Astrocyte of the cerebellum (primary cell): ENCODE results near the gene RBM23.

ENCODE experiments used
- DNase-seq: peaks from one replicate; pipeline ENCODE4 v3.0.0-alpha.2; 2011; ENCODE audit warnings: low read depth
- H3K4me3 ChIP-seq: 2 replicates; pipeline ENCODE4 v1.5.1; 2011; ENCODE audit warnings: mild to moderate bottlenecking, low read depth, low read length, moderate library complexity
- CTCF ChIP-seq: IDR thresholded peaks from 2 replicates; pipeline ENCODE4 v1.5.1; 2012; ENCODE audit warnings: low read length, low read depth, moderate library complexity, mild to moderate bottlenecking; ENCODE audit errors: missing control alignments
- in situ Hi-C: cut with HindIII; loops from 2 replicates; pipeline ENCODE4 v1.10.0; 2017; ENCODE audit warnings: low sequenced_read_pairs

RBM23 gene

DNA sequence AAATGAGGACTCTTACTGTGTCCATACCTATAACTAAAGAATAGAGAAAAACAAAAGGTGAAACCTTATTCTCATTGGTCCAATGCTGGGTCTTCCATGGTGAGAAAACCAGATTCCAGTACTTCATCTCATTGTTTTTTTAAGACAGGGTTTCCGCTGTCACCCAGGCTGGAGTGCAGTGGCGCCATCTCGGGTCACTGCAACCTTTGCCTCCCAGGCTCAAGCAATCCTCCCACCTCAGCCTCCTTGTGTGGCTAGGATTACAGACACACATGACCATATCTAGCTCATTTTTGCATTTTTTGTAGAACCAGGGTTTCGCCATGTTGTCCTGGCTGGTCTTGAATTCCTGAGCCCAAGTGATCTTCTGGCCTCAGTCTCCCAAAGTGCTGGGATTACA lies 13.3 kb downstream of the RBM23 start:
- no peak for TF ChIP-seq CTCF
- DNase-seq = no peak
- H3K4me3 ChIP-seq = no peak overlapping the region
- in situ Hi-C loops = no loop called here

- DNase-seq = no peak
- H3K4me3 ChIP-seq = no peak overlapping the region
- in situ Hi-C loops = no loop called here
- no peak for TF ChIP-seq CTCF
Measured at GRCh38 chr14:22903742-22904087, 15.2 kb downstream of the RBM23 start.

DNA sequence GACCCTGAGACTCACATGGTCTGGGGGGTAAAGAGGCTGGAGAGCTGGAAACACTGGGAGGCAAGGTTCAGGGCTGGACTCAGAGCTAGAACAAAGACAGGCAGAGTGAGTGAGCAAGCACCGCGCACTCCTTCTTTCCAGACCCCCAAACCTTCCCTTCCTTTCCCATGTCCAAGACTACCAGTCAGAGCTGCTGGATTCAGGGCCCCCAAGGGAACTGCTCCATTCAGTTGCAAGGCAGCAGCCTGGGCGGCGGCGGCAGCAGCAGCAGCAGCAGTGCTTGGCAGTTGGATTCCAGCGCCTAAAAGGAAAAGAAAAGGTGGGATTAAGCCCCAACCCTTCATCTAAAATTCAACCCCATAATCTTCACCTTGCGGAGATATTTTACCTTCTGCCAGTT lies 17.1 kb downstream of the RBM23 start:
- TF ChIP-seq CTCF = no peak
- in situ Hi-C loops = no loop called here
- no peak overlapping the region for H3K4me3 ChIP-seq
- no peak for DNase-seq

GRCh38 chr14:22900081-22900799 lies 18.7 kb downstream of the RBM23 start:
- H3K4me3 ChIP-seq = no peak overlapping the region
- TF ChIP-seq CTCF = peak; percentile 64
- DNase-seq = peak; percentile 59
- in situ Hi-C loops = no loop called here

- no peak for DNase-seq
- no peak overlapping the region for H3K4me3 ChIP-seq
- TF ChIP-seq CTCF = no peak
- in situ Hi-C loops = no loop called here
Measured at GRCh38 chr14:22898302-22899090, 20.5 kb downstream of the RBM23 start.

GRCh38 chr14:22897357-22897756 lies 21.6 kb downstream of the RBM23 start:
- in situ Hi-C loops = no loop called here
- TF ChIP-seq CTCF = no peak
- H3K4me3 ChIP-seq = no peak overlapping the region
- DNase-seq = no peak
